A549 (cell line): ENCODE measurements around the gene MRPS22.

Experiments used
- CHD2 ChIP-seq: fragments of 150-350 bp; IDR thresholded peaks from 2 replicates; pipeline ENCODE4 v1.6.1; 2014; ENCODE audit warnings: low read length; ENCODE audit not compliant: partially characterized antibody
- CTCF ChIP-seq: fragments of >200 bp; sonication (Bioruptor Twin); formaldehyde crosslinking; IDR thresholded peaks from 3 replicates; pipeline ENCODE4 v1.5.1; 2016
- JUNB ChIP-seq: fragments of >200 bp; sonication (Bioruptor Twin); formaldehyde crosslinking; IDR thresholded peaks from 2 replicates; pipeline ENCODE4 v1.6.1; 2016
- MAX ChIP-seq: IDR thresholded peaks from 2 replicates; pipeline ENCODE4 v1.6.1; 2012
- PHF8 ChIP-seq: fragments of 200-600 bp; sonication (generic); IDR thresholded peaks from 2 replicates; pipeline ENCODE4 v1.6.1; 2016; ENCODE audit warnings: low read depth, mild to moderate bottlenecking, antibody characterized with exemption, moderate library complexity, borderline replicate concordance
- POLR2A ChIP-seq: IDR thresholded peaks from 2 replicates; pipeline ENCODE4 v1.6.1; 2012; ENCODE audit warnings: mild to moderate bottlenecking, low read length
- RAD21 ChIP-seq, 2 experiments: fragments of >200 bp in 1 of 2; sonication (Bioruptor Twin) in 1 of 2; formaldehyde crosslinking in 1 of 2; IDR thresholded peaks in 1 of 2; conservative IDR thresholded peaks in 1 of 2; 2 replicates in 1 of 2; 3 replicates in 1 of 2; pipeline ENCODE4 v1.6.1; 2012 to 2018; ENCODE audit warnings: inconsistent platforms in 1 of 2

- TF ChIP-seq CTCF (no peak), PHF8 (no peak), RAD21 (conservative IDR thresholded peaks at IDR 0.05 in 1 of 2, IDR thresholded peaks at IDR 0.05 in 1 of 2) (no peak), MAX (no peak), POLR2A (no peak), JUNB (no peak), CHD2 (no peak)
Measured at GRCh38 chr3:139332092-139332491, 11.7 kb upstream of the MRPS22 start.
